Mucosa of stomach (tissue), 1 donor: ENCODE measurements around the gene C17orf100.

Source experiments
- H3K27me3 ChIP-seq: one replicate; pipeline ENCODE4 v1.7.0; 2013; ENCODE audit warnings: mild to moderate bottlenecking, low read length; ENCODE audit not compliant: control insufficient read depth, insufficient read depth
- H3K36me3 ChIP-seq: one replicate; pipeline ENCODE4 v1.7.0; 2013; ENCODE audit warnings: low read length; ENCODE audit not compliant: control insufficient read depth, insufficient read depth
- H3K4me1 ChIP-seq: one replicate; pipeline ENCODE4 v1.7.0; 2013; ENCODE audit warnings: mild to moderate bottlenecking, low read length; ENCODE audit not compliant: control insufficient read depth, insufficient read depth
- H3K4me3 ChIP-seq: one replicate; pipeline ENCODE4 v1.7.0; 2013; ENCODE audit warnings: low read length
- H3K9ac ChIP-seq: one replicate; pipeline ENCODE4 v1.7.0; 2013; ENCODE audit warnings: mild to moderate bottlenecking, low read length, moderate library complexity
- H3K9me3 ChIP-seq: one replicate; pipeline ENCODE4 v1.7.0; 2013; ENCODE audit warnings: mild to moderate bottlenecking, low read length, moderate library complexity; ENCODE audit not compliant: control insufficient read depth
- donor health status: Pancreatic carcinoma.

C17orf100 gene

GRCh38 chr17:6633263-6633662 is 18.3 kb upstream of the C17orf100 start:
- Histone ChIP-seq H3K36me3 (no peaks in the 10 kb centered on the region), H3K9ac (no peak overlapping the region), H3K9me3 (no peaks in the 10 kb centered on the region), H3K27me3 (no peaks in the 10 kb centered on the region), H3K4me3 (no peak overlapping the region), H3K4me1 (peaks cover 1% of the 10 kb centered on the region)

DNA sequence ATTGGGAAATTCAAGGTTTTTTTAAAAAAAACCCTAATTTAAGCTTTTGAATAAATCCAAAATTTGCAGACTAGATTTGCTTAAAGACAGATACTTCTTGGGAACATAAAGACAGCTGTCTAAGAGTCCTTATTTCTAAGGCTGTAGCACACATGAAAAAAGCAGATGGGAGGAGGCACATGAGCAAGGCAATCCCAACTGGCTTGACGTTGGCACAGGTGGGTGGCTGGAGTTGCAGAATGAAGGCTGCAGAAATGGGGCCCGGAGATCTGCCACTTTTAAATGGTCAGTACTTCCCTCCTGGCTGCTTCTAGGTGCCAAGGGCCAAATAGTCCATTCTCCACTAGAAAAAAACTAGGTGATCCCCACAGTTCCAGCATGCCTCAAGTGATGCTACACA is 15.5 kb upstream of the C17orf100 start:
- no peak overlapping the region for H3K4me3 ChIP-seq
- H3K4me1 ChIP-seq: peaks cover 14% of the 10 kb centered on the region
- H3K27me3 ChIP-seq: no peaks in the 10 kb centered on the region
- H3K36me3 ChIP-seq: no peaks in the 10 kb centered on the region
- H3K9me3 ChIP-seq: no peaks in the 10 kb centered on the region
- no peak overlapping the region for H3K9ac ChIP-seq

- H3K4me1 ChIP-seq: peaks cover 18% of the 10 kb centered on the region
- no peak overlapping the region for H3K9ac ChIP-seq
- H3K27me3 ChIP-seq: no peaks in the 10 kb centered on the region
- H3K4me3 ChIP-seq: no peak overlapping the region
- H3K9me3 ChIP-seq: no peaks in the 10 kb centered on the region
- no peaks in the 10 kb centered on the region for H3K36me3 ChIP-seq
These were observed 14.7 kb upstream of the C17orf100 start for GRCh38 chr17:6636616-6637457.

GRCh38 chr17:6637458-6637840 is 14.1 kb upstream of the C17orf100 start:
- H3K27me3 ChIP-seq: no peaks in the 10 kb centered on the region
- H3K9ac ChIP-seq: no peak overlapping the region
- H3K4me1 ChIP-seq: peaks cover 21% of the 10 kb centered on the region
- no peaks in the 10 kb centered on the region for H3K36me3 ChIP-seq
- H3K9me3 ChIP-seq: no peaks in the 10 kb centered on the region
- no peak overlapping the region for H3K4me3 ChIP-seq

DNA sequence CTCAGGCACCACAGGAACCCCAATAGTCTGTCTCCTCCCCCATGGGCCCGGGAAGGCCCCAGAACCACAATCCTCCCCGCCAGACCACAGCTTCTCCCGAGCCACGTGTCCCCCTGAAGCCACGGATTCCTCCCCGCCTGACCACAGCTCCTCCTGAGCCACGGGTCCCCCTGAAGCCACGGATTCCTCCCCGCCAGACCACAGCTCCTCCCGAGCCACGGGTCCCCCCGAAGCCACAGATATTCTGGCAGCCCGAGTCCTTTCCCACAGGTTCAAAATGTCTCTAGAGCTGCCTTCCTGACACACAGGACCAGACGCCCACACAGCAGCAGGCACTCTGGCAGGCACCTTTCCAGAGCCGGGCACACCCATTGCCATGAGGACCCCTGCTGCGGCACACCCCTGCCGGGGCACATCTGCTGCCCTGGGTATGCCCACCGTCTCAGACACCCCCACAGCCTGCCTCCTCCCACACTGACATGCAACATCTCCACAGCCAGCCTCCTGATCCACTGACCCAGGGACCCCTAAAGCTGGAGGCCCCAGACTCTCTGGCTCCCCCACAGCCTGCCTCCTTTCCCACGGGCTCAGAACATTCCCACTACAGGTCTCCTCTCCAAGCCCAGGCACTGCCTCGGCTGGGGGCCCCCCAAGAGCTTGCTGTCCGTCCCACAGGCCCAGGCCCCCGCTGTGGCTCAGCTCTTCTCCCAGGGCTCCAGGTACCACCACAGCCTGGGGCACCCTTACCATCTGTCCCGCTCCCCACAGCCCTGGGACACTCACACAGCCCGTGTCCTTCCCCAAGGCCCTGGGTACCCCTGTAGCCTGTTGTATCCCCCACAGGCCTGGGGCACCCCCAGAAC is 13.3 kb upstream of the C17orf100 start:
- H3K4me1 ChIP-seq: peaks cover 21% of the 10 kb centered on the region
- peak overlapping the region; percentile 62 for H3K9ac ChIP-seq
- H3K9me3 ChIP-seq: no peaks in the 10 kb centered on the region
- H3K27me3 ChIP-seq: no peaks in the 10 kb centered on the region
- H3K36me3 ChIP-seq: no peaks in the 10 kb centered on the region
- no peak overlapping the region for H3K4me3 ChIP-seq

GRCh38 chr17:6639014-6639585 is 12.5 kb upstream of the C17orf100 start:
- H3K9ac ChIP-seq: peak overlapping the region; percentile 62
- no peaks in the 10 kb centered on the region for H3K36me3 ChIP-seq
- H3K27me3 ChIP-seq: no peaks in the 10 kb centered on the region
- H3K4me1 ChIP-seq: peaks cover 21% of the 10 kb centered on the region
- H3K9me3 ChIP-seq: no peaks in the 10 kb centered on the region
- peak overlapping the region; percentile 64 for H3K4me3 ChIP-seq

GRCh38 chr17:6639586-6640535 is 11.7 kb upstream of the C17orf100 start:
- Histone ChIP-seq H3K9me3 (no peaks in the 10 kb centered on the region), H3K4me3 (peak overlapping the region; percentile 88), H3K4me1 (peaks cover 21% of the 10 kb centered on the region), H3K9ac (peak overlapping the region; percentile 62), H3K27me3 (no peaks in the 10 kb centered on the region), H3K36me3 (no peaks in the 10 kb centered on the region)

GRCh38 chr17:6640536-6641246 is 10.9 kb upstream of the C17orf100 start, which contains the start of the genes KIAA0753 and TXNDC17:
Gene KIAA0753 (minus strand): TSS chr17:6640711. CDS start chr17:6635103, 5,608 bp downstream.
Gene TXNDC17 (plus strand): TSS chr17:6641060. CDS start chr17:6641083, 23 bp downstream.
- Histone ChIP-seq H3K9me3 (no peaks in the 10 kb centered on the region), H3K9ac (peak within 1 kb of the TSS; percentile 62), H3K4me1 (peaks cover 21% of the 10 kb centered on the region), H3K36me3 (no peaks in the 10 kb centered on the region), H3K27me3 (no peaks in the 10 kb centered on the region), H3K4me3 (peak within 1 kb of the TSS; percentile 88)

DNA sequence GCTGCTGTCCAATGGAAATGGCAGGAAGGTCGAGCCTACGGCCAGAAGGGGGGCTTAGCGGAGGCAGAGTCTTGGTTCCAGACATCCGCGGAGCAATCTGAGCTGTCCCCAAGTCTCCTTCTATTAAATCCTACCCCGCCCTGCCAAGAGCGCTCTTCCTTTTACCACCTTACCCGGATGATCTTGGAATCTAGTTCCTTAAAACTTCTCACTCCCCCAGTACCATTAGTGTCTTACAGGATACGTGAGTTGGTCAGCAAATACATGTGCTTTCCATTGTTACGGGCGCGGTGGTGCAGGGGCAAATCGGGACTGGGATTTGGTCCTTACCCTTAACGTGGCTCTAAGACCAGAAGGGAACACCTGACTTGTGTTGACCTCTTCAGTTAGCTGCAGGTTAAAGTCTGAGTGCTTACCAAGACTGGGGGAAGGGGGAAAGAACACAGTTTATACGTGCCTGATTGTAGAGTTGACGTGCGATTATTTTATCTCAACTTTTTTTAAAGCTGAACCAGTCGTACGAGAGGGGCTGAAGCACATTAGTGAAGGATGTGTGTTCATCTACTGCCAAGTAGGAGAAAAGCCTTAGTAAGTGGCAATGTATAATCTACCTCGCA is 10.2 kb upstream of the C17orf100 start:
- no peaks in the 10 kb centered on the region for H3K27me3 ChIP-seq
- no peaks in the 10 kb centered on the region for H3K9me3 ChIP-seq
- H3K4me1 ChIP-seq: peaks cover 21% of the 10 kb centered on the region
- no peaks in the 10 kb centered on the region for H3K36me3 ChIP-seq
- peak overlapping the region; percentile 88 for H3K4me3 ChIP-seq
- H3K9ac ChIP-seq: peak overlapping the region; percentile 62

GRCh38 chr17:6642592-6642991 is 9.0 kb upstream of the C17orf100 start:
- no peak overlapping the region for H3K9ac ChIP-seq
- no peaks in the 10 kb centered on the region for H3K9me3 ChIP-seq
- H3K4me1 ChIP-seq: peaks cover 21% of the 10 kb centered on the region
- no peak overlapping the region for H3K4me3 ChIP-seq
- no peaks in the 10 kb centered on the region for H3K36me3 ChIP-seq
- H3K27me3 ChIP-seq: no peaks in the 10 kb centered on the region
